Activated CD8-positive, alpha-beta T cell treated with anti-CD3 and anti-CD28 coated beads for 36 hours (primary cell): ENCODE results near the gene DNAJB8. TPM values are rescaled to one million over a fixed set of nuclear protein-coding genes. Genes with fewer than 3 reads are reported as not detected.

Source experiments
- ATAC-seq: fragments of 200-7000 bp; cut with Tn5 transposase; one replicate; pipeline ENCODE4 v1.10.0; 2021; ENCODE audit warnings: mild to moderate bottlenecking, moderate library complexity
- CTCF ChIA-PET: fragments of 350-600 bp; sonication (Branson Sonifier 250); formaldehyde crosslinking; loops from one replicate; lab custom pipeline; 2021; ENCODE audit warnings: antibody characterized with exemption; lab: Charles Lee
- POLR2A ChIA-PET: fragments of 350-600 bp; sonication (Branson Sonifier 250); formaldehyde crosslinking; loops from one replicate; lab custom pipeline; 2021; ENCODE audit warnings: antibody characterized with exemption; lab: Charles Lee
- DNase-seq: peaks from one replicate; pipeline ENCODE4 v3.0.0-alpha.2; 2020
- H3K27ac Mint-ChIP-seq: one replicate; pipeline ENCODE4 v1.8.0; 2021; ENCODE audit warnings: mild to moderate bottlenecking, mixed read lengths
- H3K27me3 Mint-ChIP-seq: one replicate; pipeline ENCODE4 v1.8.0; 2021; ENCODE audit warnings: mixed read lengths
- H3K36me3 Mint-ChIP-seq: one replicate; pipeline ENCODE4 v1.8.0; 2021; ENCODE audit warnings: low read depth, mixed read lengths
- H3K4me1 Mint-ChIP-seq: one replicate; pipeline ENCODE4 v1.8.0; 2021; ENCODE audit warnings: low read depth, mixed read lengths
- H3K4me3 Mint-ChIP-seq: one replicate; pipeline ENCODE4 v1.8.0; 2021; ENCODE audit warnings: mild to moderate bottlenecking, moderate library complexity, mixed read lengths
- H3K9me3 Mint-ChIP-seq: one replicate; pipeline ENCODE4 v1.8.0; 2021; ENCODE audit warnings: mixed read lengths
- intact Hi-C: fragments of 100-400 bp; cut with micrococcal nuclease; formaldehyde crosslinking; loops from one replicate; pipeline ENCODE4 v1.10.0; 2022
- total RNA-seq, 2 experiments: library from RNA; stranded (reverse); gene quantifications; one replicate each; pipeline ENCODE4 v1.2.3, GENCODE V29; 2021
- TF ChIP-seq, protein P1 (sequence below): fragments of 200-600 bp; IDR thresholded peaks from one replicate; pipeline ENCODE4 v1.8.0; 2022; ENCODE audit warnings: antibody characterized with exemption, mild to moderate bottlenecking

DNAJB8 gene
- total RNA-seq, 2 experiments from 2014 or later, result not detected

DNA sequence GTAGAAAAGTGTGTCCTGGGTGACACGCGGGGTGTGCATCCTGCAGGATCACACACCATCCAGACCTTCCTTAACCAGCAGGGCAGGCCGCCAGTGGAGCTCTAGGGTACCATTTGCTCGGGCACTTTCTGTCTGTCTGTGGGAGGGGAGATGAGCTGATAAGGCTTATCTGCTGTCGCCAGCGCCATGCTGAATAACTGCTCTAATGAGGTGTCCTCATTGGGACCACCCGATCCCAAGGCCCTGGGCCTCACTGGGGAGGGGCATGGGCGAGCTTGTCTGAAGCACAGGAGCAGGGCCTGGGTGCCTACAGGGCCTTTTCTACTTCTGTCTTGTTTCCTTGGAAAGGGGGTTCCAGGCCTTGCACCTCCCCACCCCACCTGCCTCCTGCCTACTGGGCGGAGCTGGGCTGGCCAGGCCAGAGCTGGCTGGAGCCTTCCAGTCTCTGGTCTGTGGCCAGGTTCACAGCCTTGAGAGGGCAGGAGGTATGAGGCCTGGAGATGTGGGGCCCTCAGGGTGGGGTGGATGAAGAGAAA, 28.8 kb upstream of the DNAJB8 start:
- ChIA-PET POLR2A (no interaction called here), CTCF (interaction anchor here (1.3 to 2.1 kb wide), 2 partner anchors 68 to 70 kb away, joined by 6 to 9 read pairs; no protein-coding TSS in a partner anchor)
- Mint-ChIP-seq H3K9me3 (no peaks in the 10 kb centered on the region), H3K27ac (no peak overlapping the region), H3K4me1 (peaks cover 6% of the 10 kb centered on the region), H3K27me3 (peaks cover 57% of the 10 kb centered on the region), H3K36me3 (no peaks in the 10 kb centered on the region), H3K4me3 (no peak overlapping the region)
- TF ChIP-seq, protein P1, sequence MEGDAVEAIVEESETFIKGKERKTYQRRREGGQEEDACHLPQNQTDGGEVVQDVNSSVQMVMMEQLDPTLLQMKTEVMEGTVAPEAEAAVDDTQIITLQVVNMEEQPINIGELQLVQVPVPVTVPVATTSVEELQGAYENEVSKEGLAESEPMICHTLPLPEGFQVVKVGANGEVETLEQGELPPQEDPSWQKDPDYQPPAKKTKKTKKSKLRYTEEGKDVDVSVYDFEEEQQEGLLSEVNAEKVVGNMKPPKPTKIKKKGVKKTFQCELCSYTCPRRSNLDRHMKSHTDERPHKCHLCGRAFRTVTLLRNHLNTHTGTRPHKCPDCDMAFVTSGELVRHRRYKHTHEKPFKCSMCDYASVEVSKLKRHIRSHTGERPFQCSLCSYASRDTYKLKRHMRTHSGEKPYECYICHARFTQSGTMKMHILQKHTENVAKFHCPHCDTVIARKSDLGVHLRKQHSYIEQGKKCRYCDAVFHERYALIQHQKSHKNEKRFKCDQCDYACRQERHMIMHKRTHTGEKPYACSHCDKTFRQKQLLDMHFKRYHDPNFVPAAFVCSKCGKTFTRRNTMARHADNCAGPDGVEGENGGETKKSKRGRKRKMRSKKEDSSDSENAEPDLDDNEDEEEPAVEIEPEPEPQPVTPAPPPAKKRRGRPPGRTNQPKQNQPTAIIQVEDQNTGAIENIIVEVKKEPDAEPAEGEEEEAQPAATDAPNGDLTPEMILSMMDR, result no peak
- ATAC-seq (no peak), DNase-seq (no peak)
- intact Hi-C loops, result loop anchor here (10.0 kb wide), 2 partner anchors 109 to 411 kb away; no protein-coding TSS in a partner anchor

DNA sequence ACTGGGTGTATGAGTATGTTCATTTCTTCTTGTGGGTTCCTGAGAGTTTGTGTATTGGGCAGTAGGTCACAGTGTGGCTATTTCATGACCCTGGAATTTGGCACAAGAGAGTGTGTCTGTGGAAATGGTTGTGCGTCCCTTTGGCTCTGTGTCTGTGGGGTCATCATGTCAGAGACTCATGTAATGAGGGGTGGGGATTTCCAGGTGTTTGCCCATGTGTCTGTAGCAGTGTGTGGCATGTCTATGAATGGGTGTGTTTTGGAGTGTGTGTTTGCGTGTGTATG, 27.6 kb upstream of the DNAJB8 start:
- DNase-seq, result no peak
- Mint-ChIP-seq H3K4me3 (no peak overlapping the region), H3K27me3 (peaks cover 58% of the 10 kb centered on the region), H3K27ac (no peak overlapping the region), H3K36me3 (no peaks in the 10 kb centered on the region), H3K4me1 (peaks cover 12% of the 10 kb centered on the region), H3K9me3 (no peaks in the 10 kb centered on the region)
- TF ChIP-seq, protein P1, result no peak
- intact Hi-C loops, result loop anchor here (5.0 to 10.0 kb wide), 3 partner anchors 52 to 410 kb away; no protein-coding TSS in a partner anchor
- CTCF ChIA-PET, result no interaction called here
- ATAC-seq, result no peak
- POLR2A ChIA-PET, result no interaction called here

DNA sequence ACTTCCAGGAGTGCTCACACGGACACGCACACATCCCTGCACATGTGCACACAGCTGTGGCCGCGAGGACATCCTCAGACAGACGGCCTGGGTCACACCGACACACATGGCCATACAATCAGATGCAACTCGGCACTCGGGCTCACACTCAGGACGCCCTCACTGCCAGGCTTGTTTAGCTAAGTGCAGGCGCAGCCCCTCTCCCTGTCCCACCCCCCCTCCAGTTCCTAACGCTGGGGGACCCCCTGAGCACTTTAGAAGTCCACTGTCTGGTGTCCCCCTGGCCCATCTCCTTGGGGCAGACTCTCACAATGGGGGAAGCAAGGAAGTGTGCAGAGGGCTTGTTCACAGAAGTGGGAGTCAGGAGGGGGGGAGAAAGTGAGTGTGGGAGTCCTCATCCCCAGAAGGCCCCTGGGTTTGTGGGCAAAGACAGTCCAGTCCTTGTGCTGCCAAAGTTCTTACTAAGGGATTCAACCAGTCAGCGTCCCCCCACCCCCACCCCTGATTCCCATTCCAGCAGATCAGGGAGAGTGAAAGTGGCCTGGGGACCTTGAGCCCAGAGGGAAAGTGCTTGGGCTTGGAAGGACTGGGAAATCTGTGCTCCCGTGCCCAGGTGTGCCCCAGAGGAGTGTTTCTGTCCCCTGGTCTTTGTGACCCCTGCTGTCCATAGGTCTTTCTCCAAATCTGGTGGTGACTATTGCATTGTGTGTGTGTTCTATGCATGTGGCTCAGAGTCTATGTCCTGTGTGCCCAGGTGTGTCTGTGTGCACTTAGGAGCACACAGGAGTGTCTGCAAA, 27.1 kb upstream of the DNAJB8 start:
- no peak overlapping the region for H3K27ac Mint-ChIP-seq
- TF ChIP-seq, protein P1, result no peak
- DNase-seq, result no peak
- ChIA-PET CTCF (interaction anchor here (2.8 kb wide), 1 partner anchor 68 kb away, joined by 18 read pairs; no protein-coding TSS in a partner anchor), POLR2A (no interaction called here)
- peaks cover 12% of the 10 kb centered on the region for H3K4me1 Mint-ChIP-seq
- no peaks in the 10 kb centered on the region for H3K9me3 Mint-ChIP-seq
- H3K27me3 Mint-ChIP-seq, result peaks cover 55% of the 10 kb centered on the region
- no peaks in the 10 kb centered on the region for H3K36me3 Mint-ChIP-seq
- no peak for ATAC-seq
- no peak overlapping the region for H3K4me3 Mint-ChIP-seq
- intact Hi-C loops, result loop anchor here (5.0 to 10.0 kb wide), 3 partner anchors 51 to 409 kb away; no protein-coding TSS in a partner anchor

DNA sequence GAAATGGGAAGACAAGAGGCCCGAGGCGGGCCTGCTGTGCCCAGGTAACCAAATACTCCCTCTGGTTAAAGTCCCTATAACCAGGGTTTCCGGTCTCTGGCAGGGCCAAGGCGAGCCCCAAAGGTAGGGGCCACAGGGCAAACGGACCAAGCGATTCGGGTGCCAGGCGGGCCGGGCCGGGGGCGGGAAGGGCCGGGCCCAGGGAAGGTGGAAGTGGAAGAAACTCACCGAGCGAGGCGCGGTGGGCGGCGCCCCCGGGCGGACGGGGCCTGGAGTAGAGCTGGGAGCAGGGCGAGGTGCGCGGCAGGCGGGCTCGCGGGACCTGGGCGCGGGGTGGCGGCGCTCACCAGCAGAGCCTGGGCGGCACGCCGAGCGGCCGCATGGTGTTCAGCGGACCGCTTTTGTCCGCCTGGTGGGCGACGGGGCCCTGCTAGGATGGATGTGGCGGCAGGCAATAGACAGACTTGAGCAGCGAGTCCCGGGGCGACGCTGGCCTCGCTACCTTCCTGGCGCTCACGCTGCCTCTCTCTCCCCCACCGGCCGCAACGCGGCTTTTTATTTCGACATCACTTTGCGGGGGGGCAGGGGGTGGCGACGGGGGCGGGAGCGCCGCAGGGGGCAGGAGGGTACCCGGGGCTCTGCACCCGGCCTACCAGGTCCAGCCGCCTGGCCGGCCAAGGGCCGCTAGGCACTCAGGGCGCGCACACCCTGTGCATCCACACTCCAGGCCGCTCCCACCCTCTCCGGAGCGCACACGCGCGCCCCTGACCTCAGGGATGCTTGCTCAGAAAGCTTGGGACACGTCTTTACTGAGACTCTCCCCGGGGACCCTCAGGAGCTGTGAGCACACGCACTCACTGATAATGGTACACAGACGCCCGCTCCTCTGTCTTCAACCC, 26.2 kb upstream of the DNAJB8 start, which contains the start of gene GATA2:
Gene GATA2, minus strand, starts transcription at position 531 of the 899 bp plus-strand sequence. CDS start 6,170 bp downstream, outside the sequence.
- H3K9me3 Mint-ChIP-seq, result no peaks in the 10 kb centered on the region
- no peak within 1 kb of the TSS for H3K4me3 Mint-ChIP-seq
- TF ChIP-seq, protein P1, result no peak
- peaks cover 17% of the 10 kb centered on the region for H3K4me1 Mint-ChIP-seq
- peaks cover 54% of the 10 kb centered on the region for H3K27me3 Mint-ChIP-seq
- intact Hi-C loops, result loop anchor here (5.0 to 10.0 kb wide), 3 partner anchors 51 to 408 kb away; no protein-coding TSS in a partner anchor
- DNase-seq (peak; percentile 49), ATAC-seq (peak; percentile 31)
- ChIA-PET CTCF (interaction anchor here (1.1 to 2.8 kb wide), 2 partner anchors 67 to 114 kb away, joined by 4 to 18 read pairs; no protein-coding TSS in a partner anchor), POLR2A (no interaction called here)
- no peaks in the 10 kb centered on the region for H3K36me3 Mint-ChIP-seq
- H3K27ac Mint-ChIP-seq, result no peak within 1 kb of the TSS
